K562 (cell line): ENCODE results near the gene PLD3. TPM values are rescaled to one million over a fixed set of nuclear protein-coding genes. Genes with fewer than 3 reads are reported as not detected.

Source experiments
- ATAC-seq: fragments of 200-7000 bp; cut with Tn5 transposase; 3 replicates; pipeline ENCODE4 v1.9.1; 2020; ENCODE audit warnings: moderate library complexity
- BruUV-seq: library from RNA; stranded (reverse); fragments of 400-500 nt; replicated peaks from 2 replicates; lab custom pipeline; 2021; lab: Mats Ljungman, UMichigan
- CTCF ChIA-PET: fragments of 300-600 bp; formaldehyde crosslinking; extraction: SDS; loops from one replicate; lab custom pipeline; 2021; ENCODE audit warnings: low intra/inter-chr PET ratio; lab: Yijun Ruan, JAX
- POLR2A ChIA-PET: fragments of 300-600, 350-650 bp; sonication (Branson Sonifier 250); formaldehyde crosslinking; extraction: SDS; loops from one replicate; lab custom pipeline; 2021; ENCODE audit warnings: antibody characterized with exemption, inconsistent platforms; lab: Yijun Ruan, JAX
- DNase-seq, 4 experiments: peaks; one replicate each; pipeline versions ENCODE4 v3.0.0 to v3.0.0-alpha.2; 2011 to 2018; ENCODE audit warnings: low spot score in 3 of 4, mixed read lengths in 3 of 4; ENCODE audit errors: extremely low read depth in 1 of 4
- FAIRE-seq: peaks from 2 replicates; lab custom pipeline; 2011; peaks lifted over from hg19 to GRCh38; lab: Jason Lieb, UNC
- H2AFZ ChIP-seq: 2 replicates; pipeline ENCODE4 v1.6.0; 2011; ENCODE audit warnings: low read depth, low read length, control low read depth, inconsistent platforms
- H3K27ac ChIP-seq: fragments of 200-600 bp; 3 replicates; pipeline ENCODE4 v1.8.0; 2011; ENCODE audit warnings: low read depth, mild to moderate bottlenecking, control low read depth, inconsistent platforms, low read length, moderate library complexity, mixed read lengths; ENCODE audit errors: extremely low read depth
- H3K27me3 ChIP-seq, 2 experiments: fragments of 300-600 bp in 1 of 2; 2 replicates in 1 of 2; 3 replicates in 1 of 2; pipeline versions ENCODE4 v1.6.0 to v1.8.0; 2011; ENCODE audit warnings: inconsistent platforms in 2 of 2, low read length in 2 of 2, mild to moderate bottlenecking in 1 of 2, mixed read lengths in 1 of 2, moderate library complexity in 1 of 2; ENCODE audit not compliant: control insufficient read depth in 2 of 2, insufficient read depth in 2 of 2
- H3K36me3 ChIP-seq: fragments of 300-600 bp; 3 replicates; pipeline ENCODE4 v1.8.0; 2011; ENCODE audit warnings: mild to moderate bottlenecking, low read length, inconsistent platforms; ENCODE audit not compliant: control insufficient read depth, insufficient read depth
- H3K4me1 ChIP-seq, 2 experiments: fragments of 200-600 bp in 1 of 2; replicated peaks in 1 of 2; 2 replicates in 1 of 2; 3 replicates in 1 of 2; pipeline versions ENCODE4 v1.5.1 to v1.8.0; 2011; ENCODE audit warnings: inconsistent platforms in 2 of 2, low read length in 2 of 2, mild to moderate bottlenecking in 1 of 2, mixed read lengths in 1 of 2, moderate library complexity in 1 of 2; ENCODE audit not compliant: control insufficient read depth in 2 of 2, insufficient read depth in 2 of 2
- H3K4me2 ChIP-seq: 2 replicates; pipeline ENCODE4 v1.6.1; 2011; ENCODE audit warnings: low read length, control low read depth, inconsistent platforms, mixed read lengths; ENCODE audit not compliant: insufficient read depth
- H3K4me3 ChIP-seq: fragments of 200-600 bp; sonication (generic), shearing (Covaris generic); 2 replicates; pipeline ENCODE4 v1.5.1; 2016; ENCODE audit warnings: control low read depth, inconsistent platforms
- H3K79me2 ChIP-seq: fragments of 200-600 bp; 3 replicates; pipeline ENCODE4 v1.8.0; 2011; ENCODE audit warnings: low read length, inconsistent platforms; ENCODE audit not compliant: control insufficient read depth, insufficient read depth
- H3K9ac ChIP-seq, 2 experiments: 2 replicates each; pipeline versions ENCODE4 v1.6.0 to v1.6.1; 2011; ENCODE audit warnings: low read depth in 2 of 2, low read length in 2 of 2, control low read depth in 1 of 2, inconsistent platforms in 1 of 2, mild to moderate bottlenecking in 1 of 2, mixed read lengths in 1 of 2; ENCODE audit not compliant: insufficient read depth in 1 of 2
- H3K9me1 ChIP-seq: one replicate; pipeline ENCODE4 v1.6.0; 2011; ENCODE audit warnings: inconsistent platforms, mild to moderate bottlenecking, low read length, moderate library complexity; ENCODE audit not compliant: control insufficient read depth, insufficient read depth
- H3K9me3 ChIP-seq: replicated peaks from 2 replicates; pipeline ENCODE4 v1.5.1; 2011; ENCODE audit warnings: low read depth, low read length, inconsistent platforms; ENCODE audit not compliant: control insufficient read depth, insufficient read depth
- H4K20me1 ChIP-seq: replicated peaks from 2 replicates; pipeline ENCODE4 v1.6.1; 2011; ENCODE audit warnings: low read length, inconsistent platforms, mixed read lengths; ENCODE audit not compliant: control insufficient read depth, insufficient read depth
- BRF2 ChIP-seq: IDR thresholded peaks from 3 replicates; pipeline ENCODE4 v1.6.1; 2011; ENCODE audit warnings: borderline replicate concordance, mild to moderate bottlenecking; ENCODE audit not compliant: insufficient read length, insufficient read depth
- ETS2 ChIP-seq: IDR thresholded peaks from 2 replicates; pipeline ENCODE4 v1.6.1; 2016; ENCODE audit warnings: borderline replicate concordance, missing genetic modification characterization, mild to moderate bottlenecking, moderate library complexity, missing compliant biosample characterization; ENCODE audit not compliant: poor library complexity, severe bottlenecking
- HDAC3 ChIP-seq: fragments of 450-650 bp; IDR thresholded peaks from 2 replicates; pipeline ENCODE4 v1.6.1; 2018; ENCODE audit warnings: borderline replicate concordance, mild to moderate bottlenecking, moderate library complexity; ENCODE audit not compliant: partially characterized antibody
- IRF9 ChIP-seq: fragments of 450-650 bp; IDR thresholded peaks from 2 replicates; pipeline ENCODE4 v1.6.1; 2016; ENCODE audit warnings: missing biosample characterization, missing genetic modification characterization
- KHSRP ChIP-seq: fragments of 450-650 bp; IDR thresholded peaks from 2 replicates; pipeline ENCODE4 v1.6.1; 2017
- PKNOX1 ChIP-seq: fragments of 450-650 bp; IDR thresholded peaks from 2 replicates; pipeline ENCODE4 v1.6.1; 2016
- RAD21 ChIP-seq, 2 experiments: fragments of 250-450 bp in 1 of 2; fragments of 450-650 bp in 1 of 2; sonication (Bioruptor Pico) in 1 of 2; formaldehyde crosslinking in 1 of 2; IDR thresholded peaks in 1 of 2; conservative IDR thresholded peaks in 1 of 2; 2 replicates each; pipeline versions ENCODE4 v1.4.0 to v1.8.0; 2020 to 2022; ENCODE audit warnings: mild to moderate bottlenecking in 2 of 2, moderate library complexity in 1 of 2
- SAFB ChIP-seq: fragments of 200-400 bp; formaldehyde crosslinking; IDR thresholded peaks from 2 replicates; pipeline ENCODE4 v1.6.1; 2017; ENCODE audit warnings: low read depth, low read length, borderline replicate concordance
- SRSF1 ChIP-seq: fragments of 200-400 bp; formaldehyde crosslinking; IDR thresholded peaks from 2 replicates; pipeline ENCODE4 v1.6.1; 2017; ENCODE audit warnings: mild to moderate bottlenecking, low read depth, low read length, moderate library complexity
- TGIF2 ChIP-seq: sonication (generic); formaldehyde crosslinking; IDR thresholded peaks from 2 replicates; pipeline ENCODE4 v1.8.1; 2022; ENCODE audit warnings: mild to moderate bottlenecking, missing genetic modification reagents, moderate library complexity
- ZNF311 ChIP-seq: fragments of 250-450 bp; sonication (Bioruptor Pico); IDR thresholded peaks from 2 replicates; pipeline ENCODE4 v1.4.0; 2020; ENCODE audit warnings: mild to moderate bottlenecking, moderate library complexity
- ZNF347 ChIP-seq: fragments of 450-650 bp; formaldehyde crosslinking; IDR thresholded peaks from 2 replicates; pipeline ENCODE4 v1.4.0; 2020; ENCODE audit warnings: low read depth, mild to moderate bottlenecking, moderate library complexity
- ZNF592 ChIP-seq: fragments of 450-650 bp; IDR thresholded peaks from 2 replicates; pipeline ENCODE4 v1.6.1; 2017; ENCODE audit warnings: antibody characterized with exemption, mild to moderate bottlenecking
- WGBS: fragments of 100-300 bp; shearing (Covaris generic); methylation state at CpG from one replicate; pipeline ENCODE4 v1.1.6; 2016; ENCODE audit warnings: low coverage, mixed read lengths; ENCODE audit not compliant: insufficient coverage; ENCODE audit errors: missing lambda C conversion rate; 5-methylcytosine and 5-hydroxymethylcytosine counted together
- in situ Hi-C: fragments of 300-500 bp; cut with MboI; formaldehyde crosslinking; loops from 4 replicates; pipeline ENCODE4 v1.15.0; 2018; ENCODE audit warnings: inconsistent platforms, mixed read lengths
- intact Hi-C: fragments of 100-400 bp; cut with micrococcal nuclease; formaldehyde crosslinking; loops from 2 replicates; pipeline ENCODE4 v1.14.2; 2022
- polyA plus RNA-seq, 8 experiments: library from polyadenylated mRNA; depleted of rRNA in 4 of 8; stranded (reverse) in 5 of 8; unstranded in 3 of 8; fragments of >200 nt; fragmentation: Nextera tagmentation in 2 of 8; fragmentation: Illumina TruSeq in 1 of 8; extraction: Ambion mirVana in 2 of 8; extraction: Trizol in 1 of 8; gene quantifications; 2 replicates each; pipeline versions ENCODE4 v1.2.1 to v1.2.3, GENCODE V29; 2011 to 2014; ENCODE audit warnings: inconsistent platforms in 1 of 8, missing spikeins in 1 of 8
- total RNA-seq, 7 experiments: library from RNA; depleted of rRNA in 6 of 7; stranded (reverse); fragments of >200 nt in 6 of 7; fragmentation: Illumina TruSeq in 2 of 7; extraction: Trizol in 2 of 7; gene quantifications; 2 replicates each; pipeline versions ENCODE4 v1.2.1 to v1.2.3, GENCODE V29; 2011 to 2021; ENCODE audit warnings: low replicate concordance in 1 of 7

The PLD3 gene
- total and polyA plus RNA-seq, 9 of the 15 experiments (the other 6 are each of a cell fraction or from before 2014, with no cell fraction given): 2.3 to 128 (median 72.7) TPM

- intact Hi-C loops (no loop called here), in situ Hi-C loops (no loop called here)
- H3K27me3 ChIP-seq: peaks cover 17 to 24% of the 10 kb centered on the region in 2 experiments
- H2AFZ ChIP-seq: no peak overlapping the region
- peaks cover 17 to 47% of the 10 kb centered on the region in 2 experiments for H3K4me1 ChIP-seq
- no TSS peak for BruUV-seq
- no peak overlapping the region for H3K9ac ChIP-seq
- no peak for TF ChIP-seq ZNF311 (CRISPR knock-in tag)
- no peak for TF ChIP-seq HDAC3
- no peak for TF ChIP-seq PKNOX1
- no peak for TF ChIP-seq BRF2
- TF ChIP-seq KHSRP: no peak
- no peak for TF ChIP-seq SAFB
- TF ChIP-seq IRF9 (tag): no peak
- TF ChIP-seq ZNF347 (CRISPR knock-in tag): no peak
- no peak for TF ChIP-seq RAD21 (CRISPR knock-in tag; conservative IDR thresholded peaks at IDR 0.05 in 1 of 2, IDR thresholded peaks at IDR 0.05 in 1 of 2)
- no peak for TF ChIP-seq SRSF1
- TF ChIP-seq TGIF2 (CRISPR knock-in tag): no peak
- TF ChIP-seq ETS2: no peak
- TF ChIP-seq ZNF592: no peak
- WGBS: 0% methylated on average over 2 of the region's 3 CpGs
- H3K27ac ChIP-seq: no peak overlapping the region
- ATAC-seq (no peak), DNase-seq (no peak), FAIRE-seq (no peak)
- no peaks in the 10 kb centered on the region for H3K9me1 ChIP-seq
- ChIA-PET POLR2A (interaction anchor here (1.2 kb wide), 1 partner anchor 24 kb away, joined by 3 read pairs; no protein-coding TSS in a partner anchor), CTCF (no interaction called here)
- no peak overlapping the region for H3K4me3 ChIP-seq
- no peaks in the 10 kb centered on the region for H3K36me3 ChIP-seq
- no peaks in the 10 kb centered on the region for H3K79me2 ChIP-seq
- H4K20me1 ChIP-seq: 0 out of 2 replicates have a peak, but pooled peaks cover 5% of the 10 kb centered on the region
- no peak overlapping the region for H3K4me2 ChIP-seq
- H3K9me3 ChIP-seq: no peaks in the 10 kb centered on the region
Observed at GRCh38 chr19:40400559-40400958, 52.1 kb downstream of the PLD3 start.
